Measurements from ENCODE around the gene PGF. TPM values are rescaled to one million over a fixed set of nuclear protein-coding genes. Genes with fewer than 3 reads are reported as not detected.

The PGF gene
- total RNA-seq, 4 donors from 2014 or later: 9.7 to 10.5 (median 10.1) TPM; not detected in 1

GRCh38 chr14:74980398-74980730, 25.0 kb upstream of the PGF start:
- Histone ChIP-seq H3K27ac (no peak overlapping the region), H3K36me3 (no peaks in the 10 kb centered on the region), H3K4me1 (peaks cover 0 to 2% (median 0%) of the 10 kb centered on the region in 4 donors), H3K27me3 (no peaks in the 10 kb centered on the region), H3K4me3 (no peak overlapping the region), H3K9me3 (no peaks in the 10 kb centered on the region)
- intact Hi-C loops (cut with DNase I; ENCODE audit: low total_unique reads): loop anchor here (5.0 kb wide), 1 partner anchor 798 kb away; no protein-coding TSS in a partner anchor
- no peak for TF ChIP-seq POLR2AphosphoS5 (IDR thresholded peaks at IDR 0.05)
- no peak for TF ChIP-seq EP300 (IDR thresholded peaks at IDR 0.05; ENCODE audit: low read depth)
- TF ChIP-seq, protein P1, sequence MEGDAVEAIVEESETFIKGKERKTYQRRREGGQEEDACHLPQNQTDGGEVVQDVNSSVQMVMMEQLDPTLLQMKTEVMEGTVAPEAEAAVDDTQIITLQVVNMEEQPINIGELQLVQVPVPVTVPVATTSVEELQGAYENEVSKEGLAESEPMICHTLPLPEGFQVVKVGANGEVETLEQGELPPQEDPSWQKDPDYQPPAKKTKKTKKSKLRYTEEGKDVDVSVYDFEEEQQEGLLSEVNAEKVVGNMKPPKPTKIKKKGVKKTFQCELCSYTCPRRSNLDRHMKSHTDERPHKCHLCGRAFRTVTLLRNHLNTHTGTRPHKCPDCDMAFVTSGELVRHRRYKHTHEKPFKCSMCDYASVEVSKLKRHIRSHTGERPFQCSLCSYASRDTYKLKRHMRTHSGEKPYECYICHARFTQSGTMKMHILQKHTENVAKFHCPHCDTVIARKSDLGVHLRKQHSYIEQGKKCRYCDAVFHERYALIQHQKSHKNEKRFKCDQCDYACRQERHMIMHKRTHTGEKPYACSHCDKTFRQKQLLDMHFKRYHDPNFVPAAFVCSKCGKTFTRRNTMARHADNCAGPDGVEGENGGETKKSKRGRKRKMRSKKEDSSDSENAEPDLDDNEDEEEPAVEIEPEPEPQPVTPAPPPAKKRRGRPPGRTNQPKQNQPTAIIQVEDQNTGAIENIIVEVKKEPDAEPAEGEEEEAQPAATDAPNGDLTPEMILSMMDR (IDR thresholded peaks at IDR 0.05): no peak
- no peak for TF ChIP-seq POLR2A (IDR thresholded peaks at IDR 0.05)
- in situ Hi-C loops (cut with MboI; ENCODE audit: low pct_ligation_motif_present in 1 of 4, low pct_unique_long_range_greater_than_20kb in 1 of 4, low sequenced_read_pairs in 3 of 4): no loop called here
- no peak for DNase-seq
- 91 to 100% methylated on average over 3 of the region's 4 CpGs for WGBS, 2 donors (ENCODE audit: low coverage in 1 of 2)

GRCh38 chr14:74979442-74980397, 24.3 kb upstream of the PGF start:
- intact Hi-C loops (cut with DNase I; ENCODE audit: low total_unique reads) (loop anchor here (5.0 kb wide), 1 partner anchor 797 kb away; no protein-coding TSS in a partner anchor), in situ Hi-C loops (cut with MboI; ENCODE audit: low pct_ligation_motif_present in 1 of 4, low pct_unique_long_range_greater_than_20kb in 1 of 4, low sequenced_read_pairs in 3 of 4) (no loop called here)
- Histone ChIP-seq H3K27ac (no peak overlapping the region), H3K36me3 (no peaks in the 10 kb centered on the region), H3K4me3 (no peak overlapping the region), H3K4me1 (peaks cover 0 to 3% (median 1%) of the 10 kb centered on the region in 4 donors), H3K9me3 (no peaks in the 10 kb centered on the region), H3K27me3 (no peaks in the 10 kb centered on the region)
- no peak for DNase-seq
- 81 to 92% methylated on average over 6 to 23 of the region's 23 CpGs for WGBS, 2 donors (ENCODE audit: low coverage in 1 of 2)
- TF ChIP-seq POLR2A (IDR thresholded peaks at IDR 0.05) (no peak), POLR2AphosphoS5 (IDR thresholded peaks at IDR 0.05) (no peak), EP300 (IDR thresholded peaks at IDR 0.05; ENCODE audit: low read depth) (no peak)
- TF ChIP-seq, protein P1 (IDR thresholded peaks at IDR 0.05): no peak

DNA sequence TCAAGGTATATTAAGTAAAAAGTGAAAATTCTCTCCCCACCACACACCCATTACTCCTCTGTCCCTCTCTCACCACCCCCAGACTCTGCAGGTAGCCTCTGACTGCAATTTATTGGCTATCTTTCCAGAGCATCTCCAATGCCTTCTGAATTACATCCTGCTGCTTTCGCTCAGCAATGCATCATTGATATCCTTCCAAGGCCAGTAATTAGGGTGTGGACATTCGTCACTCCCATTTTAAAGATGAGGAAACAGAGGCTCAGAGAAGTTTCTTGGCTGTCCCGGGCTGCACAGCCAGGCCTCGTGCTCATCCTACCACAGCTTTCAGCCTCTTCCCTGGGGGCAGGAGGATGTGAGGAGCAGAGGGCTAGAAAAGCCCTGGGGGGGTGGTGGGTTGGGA, 23.6 kb upstream of the PGF start:
- Histone ChIP-seq H3K4me3 (no peak overlapping the region), H3K36me3 (no peaks in the 10 kb centered on the region), H3K27me3 (no peaks in the 10 kb centered on the region), H3K27ac (no peak overlapping the region), H3K4me1 (peaks cover 0 to 10% (median 1%) of the 10 kb centered on the region in 4 donors), H3K9me3 (no peaks in the 10 kb centered on the region)
- DNase-seq: no peak
- intact Hi-C loops (cut with DNase I; ENCODE audit: low total_unique reads) (no loop called here), in situ Hi-C loops (cut with MboI; ENCODE audit: low pct_ligation_motif_present in 1 of 4, low pct_unique_long_range_greater_than_20kb in 1 of 4, low sequenced_read_pairs in 3 of 4) (no loop called here)
- TF ChIP-seq, protein P1 (IDR thresholded peaks at IDR 0.05): no peak
- TF ChIP-seq EP300 (IDR thresholded peaks at IDR 0.05; ENCODE audit: low read depth) (no peak), POLR2A (IDR thresholded peaks at IDR 0.05) (no peak), POLR2AphosphoS5 (IDR thresholded peaks at IDR 0.05) (no peak)
- 77 to 80% methylated on average over 1 to 4 of the region's 4 CpGs for WGBS, 2 donors (ENCODE audit: low coverage in 1 of 2)

DNA sequence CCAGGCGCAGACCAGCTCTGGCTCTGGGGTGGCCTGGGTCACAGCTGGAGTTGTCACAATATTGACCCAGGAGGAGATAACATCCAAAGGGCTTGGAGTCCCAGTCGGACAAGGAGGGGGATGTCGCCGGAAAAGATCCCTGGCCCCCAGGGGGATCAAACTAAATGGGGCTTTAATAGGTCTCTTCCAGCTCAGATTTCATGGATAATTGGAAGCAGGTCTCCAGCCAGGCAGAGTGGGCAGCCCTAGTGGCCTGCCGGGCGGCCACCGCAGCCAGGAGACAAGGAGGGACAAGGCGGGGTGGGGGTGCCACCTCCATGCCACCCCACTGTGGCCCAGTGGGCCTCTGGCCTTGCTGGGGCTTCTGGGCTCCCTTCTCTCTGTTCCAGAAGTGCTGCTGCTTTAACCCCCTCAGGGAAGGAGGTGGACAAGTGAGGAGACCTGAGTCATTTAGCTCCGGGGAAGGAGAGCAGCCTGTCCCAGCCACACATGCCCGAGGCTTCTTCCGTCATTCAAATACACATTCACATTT, 23.1 kb upstream of the PGF start:
- in situ Hi-C loops (cut with MboI; ENCODE audit: low pct_ligation_motif_present in 1 of 4, low pct_unique_long_range_greater_than_20kb in 1 of 4, low sequenced_read_pairs in 3 of 4) (no loop called here), intact Hi-C loops (cut with DNase I; ENCODE audit: low total_unique reads) (no loop called here)
- no peaks in the 10 kb centered on the region for H3K36me3 ChIP-seq
- TF ChIP-seq POLR2AphosphoS5 (IDR thresholded peaks at IDR 0.05): no peak
- no peak for TF ChIP-seq EP300 (IDR thresholded peaks at IDR 0.05; ENCODE audit: low read depth)
- TF ChIP-seq, protein P1 (IDR thresholded peaks at IDR 0.05): no peak
- no peak for DNase-seq
- H3K4me3 ChIP-seq: no peak overlapping the region
- H3K4me1 ChIP-seq: peaks cover 0 to 13% (median 1%) of the 10 kb centered on the region in 4 donors
- no peaks in the 10 kb centered on the region for H3K27me3 ChIP-seq
- WGBS, 2 donors (ENCODE audit: low coverage in 1 of 2): 92% methylated on average over 2 to 11 of the region's 11 CpGs
- H3K9me3 ChIP-seq: no peaks in the 10 kb centered on the region
- H3K27ac ChIP-seq: no peak overlapping the region

Measured in transverse colon (tissue), 4 donors.